OCI-LY1 (cell line): ENCODE data around the gene SHISA5.

Experiments used
- CTCF ChIP-seq: fragments of 200-600 bp; sonication (generic), shearing (Covaris generic); IDR thresholded peaks from 2 replicates; pipeline ENCODE4 v1.5.1; 2017; ENCODE audit warnings: mild to moderate bottlenecking, antibody characterized with exemption, low read length, moderate library complexity, mixed read lengths
- EZH2 ChIP-seq: fragments of 200-600 bp; sonication (generic), shearing (Covaris generic); IDR thresholded peaks from 2 replicates; pipeline ENCODE4 v1.8.0; 2017; ENCODE audit warnings: borderline replicate concordance, mixed run types, mild to moderate bottlenecking, antibody characterized with exemption, low read length, moderate library complexity, mixed read lengths

- no peak for TF ChIP-seq EZH2
- no peak for TF ChIP-seq CTCF
Observed at GRCh38 chr3:48419149-48419548, 84.8 kb downstream of the SHISA5 start.
